Osteoblast (primary cell): ENCODE data around the gene HEXIM1. TPM values are rescaled to one million over a fixed set of nuclear protein-coding genes. Genes with fewer than 3 reads are reported as not detected.

Experiments
- DNase-seq: peaks from one replicate; pipeline ENCODE4 v3.0.0; 2011; ENCODE audit warnings: low spot score, mixed read lengths; ENCODE audit not compliant: insufficient read length; ENCODE audit errors: missing footprints
- H2AFZ ChIP-seq: 2 replicates; pipeline ENCODE4 v1.6.0; 2011; ENCODE audit warnings: mild to moderate bottlenecking, low read length
- H3K27ac ChIP-seq: 2 replicates; pipeline ENCODE4 v1.5.1; 2011; ENCODE audit warnings: mild to moderate bottlenecking, low read depth, low read length, moderate library complexity
- H3K27me3 ChIP-seq: 2 replicates; pipeline ENCODE4 v1.6.0; 2012; ENCODE audit warnings: mild to moderate bottlenecking, control low read depth, inconsistent platforms, low read length, moderate library complexity; ENCODE audit not compliant: insufficient read depth
- H3K36me3 ChIP-seq: 2 replicates; pipeline ENCODE4 v1.5.1; 2011; ENCODE audit warnings: mild to moderate bottlenecking, low read length, control low read depth, moderate library complexity; ENCODE audit not compliant: insufficient read depth
- H3K4me1 ChIP-seq: 2 replicates; pipeline ENCODE4 v1.5.1; 2011; ENCODE audit warnings: mild to moderate bottlenecking, low read length, control low read depth, moderate library complexity; ENCODE audit not compliant: insufficient read depth
- H3K4me2 ChIP-seq: 2 replicates; pipeline ENCODE4 v1.6.0; 2011; ENCODE audit warnings: mild to moderate bottlenecking, low read length; ENCODE audit not compliant: insufficient read depth
- H3K4me3 ChIP-seq: fragments of 200-600 bp; sonication (generic); 3 replicates; pipeline ENCODE4 v1.5.1; 2012; ENCODE audit warnings: mild to moderate bottlenecking, low read length, inconsistent platforms; ENCODE audit not compliant: insufficient read depth
- H3K79me2 ChIP-seq: 2 replicates; pipeline ENCODE4 v1.6.0; 2012; ENCODE audit warnings: mild to moderate bottlenecking, low read length, control low read depth, inconsistent platforms; ENCODE audit not compliant: insufficient read depth
- H3K9me3 ChIP-seq: 2 replicates; pipeline ENCODE4 v1.5.1; 2011; ENCODE audit warnings: low read depth, low read length, control low read depth
- H4K20me1 ChIP-seq: 2 replicates; pipeline ENCODE4 v1.6.0; 2012; ENCODE audit warnings: mild to moderate bottlenecking, low read length, control low read depth; ENCODE audit not compliant: insufficient read depth
- CTCF ChIP-seq: IDR thresholded peaks from 2 replicates; pipeline ENCODE4 v1.5.1; 2011; ENCODE audit warnings: mild to moderate bottlenecking, low read depth, low read length, moderate library complexity; ENCODE audit errors: extremely low read depth
- total RNA-seq: library from RNA; depleted of rRNA; stranded (reverse); fragments of >200 nt; gene quantifications from 2 replicates; pipeline ENCODE4 v1.2.3, GENCODE V29; 2012

Gene HEXIM1
- total RNA-seq, 1 donor, result 10.9 TPM

- Histone ChIP-seq H3K27me3 (no peaks in the 10 kb centered on the region), H3K4me1 (peaks cover 15% of the 10 kb centered on the region), H4K20me1 (no peaks in the 10 kb centered on the region), H3K27ac (no peak overlapping the region), H3K4me2 (no peak overlapping the region), H3K9me3 (no peaks in the 10 kb centered on the region), H3K4me3 (no peak overlapping the region), H3K79me2 (no peaks in the 10 kb centered on the region), H2AFZ (no peak overlapping the region), H3K36me3 (no peaks in the 10 kb centered on the region)
- peak; percentile 50 for DNase-seq
- TF ChIP-seq CTCF, result no peak
Measured at GRCh38 chr17:45177563-45177962, 29.3 kb downstream of the HEXIM1 start.

GRCh38 chr17:45184144-45184543 lies 35.9 kb downstream of the HEXIM1 start:
- no peaks in the 10 kb centered on the region for H3K9me3 ChIP-seq
- TF ChIP-seq CTCF, result no peak
- H3K36me3 ChIP-seq, result no peaks in the 10 kb centered on the region
- no peak overlapping the region for H3K4me2 ChIP-seq
- no peaks in the 10 kb centered on the region for H3K79me2 ChIP-seq
- peak; percentile 36 for DNase-seq
- no peak overlapping the region for H2AFZ ChIP-seq
- H4K20me1 ChIP-seq, result no peaks in the 10 kb centered on the region
- no peak overlapping the region for H3K4me3 ChIP-seq
- H3K27me3 ChIP-seq, result no peaks in the 10 kb centered on the region
- no peaks in the 10 kb centered on the region for H3K4me1 ChIP-seq
- no peak overlapping the region for H3K27ac ChIP-seq

- Histone ChIP-seq H3K27ac (no peak overlapping the region), H2AFZ (no peak overlapping the region), H3K4me2 (no peak overlapping the region), H3K36me3 (no peaks in the 10 kb centered on the region), H4K20me1 (no peaks in the 10 kb centered on the region), H3K4me3 (no peak overlapping the region), H3K4me1 (no peaks in the 10 kb centered on the region), H3K9me3 (no peaks in the 10 kb centered on the region), H3K79me2 (no peaks in the 10 kb centered on the region), H3K27me3 (no peaks in the 10 kb centered on the region)
- no peak for TF ChIP-seq CTCF
- DNase-seq, result no peak
Measured at GRCh38 chr17:45186801-45187354, 38.6 kb downstream of the HEXIM1 start.

- Histone ChIP-seq H2AFZ (no peak overlapping the region), H3K27ac (no peak overlapping the region), H3K9me3 (no peaks in the 10 kb centered on the region), H3K27me3 (no peaks in the 10 kb centered on the region), H3K79me2 (no peaks in the 10 kb centered on the region), H3K4me3 (no peak overlapping the region), H3K4me2 (no peak overlapping the region), H3K4me1 (no peaks in the 10 kb centered on the region), H4K20me1 (no peaks in the 10 kb centered on the region), H3K36me3 (no peaks in the 10 kb centered on the region)
- TF ChIP-seq CTCF, result no peak
- DNase-seq, result no peak
Measured at GRCh38 chr17:45189009-45189408, 40.7 kb downstream of the HEXIM1 start.
